ENCODE data around the gene CDON. TPM values are rescaled to one million over a fixed set of nuclear protein-coding genes. Genes with fewer than 3 reads are reported as not detected.
A peak's percentile ranks its signal among the peaks of the same experiment; 100 is the strongest.

CDON gene
- total and polyA plus RNA-seq, 2 of the 13 experiments (the other 11 are each of a cell fraction or from before 2014, with no cell fraction given): 9.6 to 12.8 TPM

DNA sequence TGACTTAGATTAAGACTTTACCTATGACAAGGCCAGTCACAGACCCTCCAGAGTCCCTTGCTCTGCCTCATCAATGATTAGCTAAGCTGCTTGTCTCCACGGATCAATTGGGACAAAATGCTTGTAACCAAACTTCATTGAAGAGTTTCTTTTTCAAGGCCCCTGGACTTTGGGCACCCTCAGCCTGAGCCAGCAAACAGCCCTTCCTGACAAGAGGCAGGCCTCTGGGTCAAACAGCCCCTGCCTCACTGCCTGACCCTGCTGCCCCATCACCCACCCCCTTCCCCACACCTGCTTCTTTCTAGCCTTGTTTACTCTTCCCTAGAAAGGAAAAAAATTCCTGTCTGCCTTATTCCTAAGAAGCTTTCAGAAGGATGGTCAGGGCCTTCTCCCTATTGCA is 26.3 kb upstream of the CDON start (continued):
- TF ChIP-seq, protein P1, sequence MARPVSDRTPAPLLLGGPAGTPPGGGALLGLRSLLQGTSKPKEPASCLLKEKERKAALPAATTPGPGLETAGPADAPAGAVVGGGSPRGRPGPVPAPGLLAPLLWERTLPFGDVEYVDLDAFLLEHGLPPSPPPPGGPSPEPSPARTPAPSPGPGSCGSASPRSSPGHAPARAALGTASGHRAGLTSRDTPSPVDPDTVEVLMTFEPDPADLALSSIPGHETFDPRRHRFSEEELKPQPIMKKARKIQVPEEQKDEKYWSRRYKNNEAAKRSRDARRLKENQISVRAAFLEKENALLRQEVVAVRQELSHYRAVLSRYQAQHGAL (CRISPR knock-in tag; IDR thresholded peaks at IDR 0.05; ENCODE audit: not compliant biosample characterization): no peak
- TF ChIP-seq ZNF563 (CRISPR knock-in tag; IDR thresholded peaks at IDR 0.05) (no peak), REL (CRISPR knock-in tag; conservative IDR thresholded peaks at IDR 0.05) (no peak), NFKBIZ (CRISPR knock-in tag; IDR thresholded peaks at IDR 0.05) (no peak), CHD4 (IDR thresholded peaks at IDR 0.05; ENCODE audit: borderline replicate concordance, low read length) (no peak), ZNF256 (CRISPR knock-in tag; conservative IDR thresholded peaks at IDR 0.05) (no peak), ZNF296 (CRISPR knock-in tag; conservative IDR thresholded peaks at IDR 0.05) (no peak), SYNCRIP (IDR thresholded peaks at IDR 0.05; ENCODE audit: insufficient read depth, low read depth, low read length) (no peak), MIER2 (CRISPR knock-in tag; IDR thresholded peaks at IDR 0.05) (no peak), SALL1 (CRISPR knock-in tag; IDR thresholded peaks at IDR 0.05) (peak; percentile 95)
- TF ChIP-seq, protein P2, sequence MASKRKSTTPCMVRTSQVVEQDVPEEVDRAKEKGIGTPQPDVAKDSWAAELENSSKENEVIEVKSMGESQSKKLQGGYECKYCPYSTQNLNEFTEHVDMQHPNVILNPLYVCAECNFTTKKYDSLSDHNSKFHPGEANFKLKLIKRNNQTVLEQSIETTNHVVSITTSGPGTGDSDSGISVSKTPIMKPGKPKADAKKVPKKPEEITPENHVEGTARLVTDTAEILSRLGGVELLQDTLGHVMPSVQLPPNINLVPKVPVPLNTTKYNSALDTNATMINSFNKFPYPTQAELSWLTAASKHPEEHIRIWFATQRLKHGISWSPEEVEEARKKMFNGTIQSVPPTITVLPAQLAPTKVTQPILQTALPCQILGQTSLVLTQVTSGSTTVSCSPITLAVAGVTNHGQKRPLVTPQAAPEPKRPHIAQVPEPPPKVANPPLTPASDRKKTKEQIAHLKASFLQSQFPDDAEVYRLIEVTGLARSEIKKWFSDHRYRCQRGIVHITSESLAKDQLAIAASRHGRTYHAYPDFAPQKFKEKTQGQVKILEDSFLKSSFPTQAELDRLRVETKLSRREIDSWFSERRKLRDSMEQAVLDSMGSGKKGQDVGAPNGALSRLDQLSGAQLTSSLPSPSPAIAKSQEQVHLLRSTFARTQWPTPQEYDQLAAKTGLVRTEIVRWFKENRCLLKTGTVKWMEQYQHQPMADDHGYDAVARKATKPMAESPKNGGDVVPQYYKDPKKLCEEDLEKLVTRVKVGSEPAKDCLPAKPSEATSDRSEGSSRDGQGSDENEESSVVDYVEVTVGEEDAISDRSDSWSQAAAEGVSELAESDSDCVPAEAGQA (IDR thresholded peaks at IDR 0.05; ENCODE audit: low read depth): no peak
- TF ChIP-seq, protein P2 (CRISPR knock-in tag; IDR thresholded peaks at IDR 0.05; ENCODE audit: borderline replicate concordance): no peak
- TF ChIP-seq, protein P3, sequence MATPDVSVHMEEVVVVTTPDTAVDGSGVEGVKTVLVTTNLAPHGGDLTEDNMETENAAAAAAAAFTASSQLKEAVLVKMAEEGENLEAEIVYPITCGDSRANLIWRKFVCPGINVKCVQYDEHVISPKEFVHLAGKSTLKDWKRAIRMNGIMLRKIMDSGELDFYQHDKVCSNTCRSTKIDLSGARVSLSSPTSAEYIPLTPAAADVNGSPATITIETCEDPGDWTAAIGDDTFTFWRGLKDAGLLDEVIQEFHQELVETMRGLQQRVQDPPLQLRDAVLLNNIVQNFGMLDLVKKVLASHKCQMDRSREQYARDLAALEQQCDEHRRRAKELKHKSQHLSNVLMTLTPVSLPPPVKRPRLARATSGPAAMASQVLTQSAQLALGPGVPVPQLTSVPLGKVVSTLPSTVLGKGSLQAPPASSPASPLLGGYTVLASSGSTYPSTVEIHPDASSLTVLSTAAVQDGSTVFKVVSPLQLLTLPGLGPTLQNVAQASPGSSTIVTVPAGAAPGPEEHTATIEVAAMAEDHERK (CRISPR knock-in tag; IDR thresholded peaks at IDR 0.05; ENCODE audit: low read depth): no peak
- TF ChIP-seq, protein P4, sequence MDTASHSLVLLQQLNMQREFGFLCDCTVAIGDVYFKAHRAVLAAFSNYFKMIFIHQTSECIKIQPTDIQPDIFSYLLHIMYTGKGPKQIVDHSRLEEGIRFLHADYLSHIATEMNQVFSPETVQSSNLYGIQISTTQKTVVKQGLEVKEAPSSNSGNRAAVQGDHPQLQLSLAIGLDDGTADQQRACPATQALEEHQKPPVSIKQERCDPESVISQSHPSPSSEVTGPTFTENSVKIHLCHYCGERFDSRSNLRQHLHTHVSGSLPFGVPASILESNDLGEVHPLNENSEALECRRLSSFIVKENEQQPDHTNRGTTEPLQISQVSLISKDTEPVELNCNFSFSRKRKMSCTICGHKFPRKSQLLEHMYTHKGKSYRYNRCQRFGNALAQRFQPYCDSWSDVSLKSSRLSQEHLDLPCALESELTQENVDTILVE (CRISPR knock-in tag; IDR thresholded peaks at IDR 0.05): no peak
- TF ChIP-seq, protein P5, sequence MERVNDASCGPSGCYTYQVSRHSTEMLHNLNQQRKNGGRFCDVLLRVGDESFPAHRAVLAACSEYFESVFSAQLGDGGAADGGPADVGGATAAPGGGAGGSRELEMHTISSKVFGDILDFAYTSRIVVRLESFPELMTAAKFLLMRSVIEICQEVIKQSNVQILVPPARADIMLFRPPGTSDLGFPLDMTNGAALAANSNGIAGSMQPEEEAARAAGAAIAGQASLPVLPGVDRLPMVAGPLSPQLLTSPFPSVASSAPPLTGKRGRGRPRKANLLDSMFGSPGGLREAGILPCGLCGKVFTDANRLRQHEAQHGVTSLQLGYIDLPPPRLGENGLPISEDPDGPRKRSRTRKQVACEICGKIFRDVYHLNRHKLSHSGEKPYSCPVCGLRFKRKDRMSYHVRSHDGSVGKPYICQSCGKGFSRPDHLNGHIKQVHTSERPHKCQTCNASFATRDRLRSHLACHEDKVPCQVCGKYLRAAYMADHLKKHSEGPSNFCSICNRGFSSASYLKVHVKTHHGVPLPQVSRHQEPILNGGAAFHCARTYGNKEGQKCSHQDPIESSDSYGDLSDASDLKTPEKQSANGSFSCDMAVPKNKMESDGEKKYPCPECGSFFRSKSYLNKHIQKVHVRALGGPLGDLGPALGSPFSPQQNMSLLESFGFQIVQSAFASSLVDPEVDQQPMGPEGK (CRISPR knock-in tag; IDR thresholded peaks at IDR 0.05): peak; percentile 86
- TF ChIP-seq, protein P6, sequence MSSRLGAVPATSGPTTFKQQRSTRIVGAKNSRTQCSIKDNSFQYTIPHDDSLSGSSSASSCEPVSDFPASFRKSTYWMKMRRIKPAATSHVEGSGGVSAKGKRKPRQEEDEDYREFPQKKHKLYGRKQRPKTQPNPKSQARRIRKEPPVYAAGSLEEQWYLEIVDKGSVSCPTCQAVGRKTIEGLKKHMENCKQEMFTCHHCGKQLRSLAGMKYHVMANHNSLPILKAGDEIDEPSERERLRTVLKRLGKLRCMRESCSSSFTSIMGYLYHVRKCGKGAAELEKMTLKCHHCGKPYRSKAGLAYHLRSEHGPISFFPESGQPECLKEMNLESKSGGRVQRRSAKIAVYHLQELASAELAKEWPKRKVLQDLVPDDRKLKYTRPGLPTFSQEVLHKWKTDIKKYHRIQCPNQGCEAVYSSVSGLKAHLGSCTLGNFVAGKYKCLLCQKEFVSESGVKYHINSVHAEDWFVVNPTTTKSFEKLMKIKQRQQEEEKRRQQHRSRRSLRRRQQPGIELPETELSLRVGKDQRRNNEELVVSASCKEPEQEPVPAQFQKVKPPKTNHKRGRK (CRISPR knock-in tag; IDR thresholded peaks at IDR 0.05): no peak
- TF ChIP-seq, protein P7, sequence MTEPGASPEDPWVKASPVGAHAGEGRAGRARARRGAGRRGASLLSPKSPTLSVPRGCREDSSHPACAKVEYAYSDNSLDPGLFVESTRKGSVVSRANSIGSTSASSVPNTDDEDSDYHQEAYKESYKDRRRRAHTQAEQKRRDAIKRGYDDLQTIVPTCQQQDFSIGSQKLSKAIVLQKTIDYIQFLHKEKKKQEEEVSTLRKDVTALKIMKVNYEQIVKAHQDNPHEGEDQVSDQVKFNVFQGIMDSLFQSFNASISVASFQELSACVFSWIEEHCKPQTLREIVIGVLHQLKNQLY (CRISPR knock-in tag; IDR thresholded peaks at IDR 0.05): no peak

All from HepG2 (cell line).